CD14-positive monocyte (primary cell): ENCODE data around the gene UNKL. TPM values are rescaled to one million over a fixed set of nuclear protein-coding genes. Genes with fewer than 3 reads are reported as not detected.
A peak's percentile ranks its signal among the peaks of the same experiment; 100 is the strongest.

Source experiments
- DNase-seq, 3 donors: peaks; one replicate each; pipeline ENCODE4 v3.0.0-alpha.2; 2011 to 2022
- H2AFZ ChIP-seq: 2 replicates; pipeline ENCODE4 v1.6.0; 2012; ENCODE audit warnings: mild to moderate bottlenecking, low read depth, low read length, inconsistent platforms; ENCODE audit not compliant: insufficient read depth, poor library complexity, severe bottlenecking
- H3K27ac ChIP-seq, 2 donors: 1 replicate in 1 of 2; 2 replicates in 1 of 2; pipeline ENCODE4 v1.5.1; 2012 to 2013; ENCODE audit warnings: low read length in 2 of 2, control low read depth in 1 of 2, inconsistent platforms in 1 of 2, low read depth in 1 of 2, mild to moderate bottlenecking in 1 of 2
- H3K27me3 ChIP-seq, 2 donors: one replicate each; pipeline versions ENCODE4 v1.6.0 to v1.6.1; 2011 to 2013; ENCODE audit warnings: low read length in 2 of 2; ENCODE audit not compliant: control insufficient read depth in 2 of 2, insufficient read depth in 2 of 2
- H3K36me3 ChIP-seq, 2 donors: replicated peaks in 1 of 2; 1 replicate in 1 of 2; 2 replicates in 1 of 2; pipeline versions ENCODE4 v1.5.1 to v1.6.1; 2012 to 2013; ENCODE audit warnings: low read length in 2 of 2, control low read depth in 1 of 2, inconsistent platforms in 1 of 2, mild to moderate bottlenecking in 1 of 2; ENCODE audit not compliant: insufficient read depth in 2 of 2, control insufficient read depth in 1 of 2
- H3K4me1 ChIP-seq, 2 donors: 1 replicate in 1 of 2; 2 replicates in 1 of 2; pipeline versions ENCODE4 v1.5.1 to v1.6.1; 2012 to 2013; ENCODE audit warnings: low read length in 2 of 2, control low read depth in 1 of 2, inconsistent platforms in 1 of 2, mild to moderate bottlenecking in 1 of 2, moderate library complexity in 1 of 2; ENCODE audit not compliant: insufficient read depth in 2 of 2, control insufficient read depth in 1 of 2
- H3K4me2 ChIP-seq: replicated peaks from 2 replicates; pipeline ENCODE3; 2012; ENCODE audit warnings: low read length, moderate library complexity, mild to moderate bottlenecking; ENCODE audit not compliant: poor library complexity, severe bottlenecking; ENCODE audit errors: extremely low read depth
- H3K4me3 ChIP-seq, 3 experiments: fragments of 200-600 bp in 1 of 3; sonication (generic) in 1 of 3; replicated peaks in 1 of 3; 1 replicate in 2 of 3; 2 replicates in 1 of 3; pipeline ENCODE4 v1.5.1; 2011 to 2013; ENCODE audit warnings: low read length in 3 of 3, mild to moderate bottlenecking in 3 of 3, control low read depth in 2 of 3, low read depth in 2 of 3, inconsistent platforms in 1 of 3, moderate library complexity in 1 of 3
- H3K79me2 ChIP-seq: 2 replicates; pipeline ENCODE4 v1.6.0; 2012; ENCODE audit warnings: mild to moderate bottlenecking, control low read depth, inconsistent platforms, low read length, moderate library complexity; ENCODE audit not compliant: insufficient read depth
- H3K9ac ChIP-seq: 2 replicates; pipeline ENCODE4 v1.6.0; 2017; ENCODE audit warnings: low read length, mild to moderate bottlenecking; ENCODE audit not compliant: insufficient read depth, poor library complexity, severe bottlenecking
- H3K9me3 ChIP-seq, 2 donors: replicated peaks in 1 of 2; 1 replicate in 1 of 2; 2 replicates in 1 of 2; pipeline versions ENCODE4 v1.5.1 to v1.6.1; 2012 to 2013; ENCODE audit warnings: low read length in 2 of 2, control low read depth in 1 of 2; ENCODE audit not compliant: control insufficient read depth in 1 of 2, insufficient read depth in 1 of 2
- H4K20me1 ChIP-seq: 2 replicates; pipeline ENCODE4 v1.6.0; 2012; ENCODE audit warnings: mild to moderate bottlenecking, low read length, control low read depth, moderate library complexity; ENCODE audit not compliant: insufficient read depth
- H3K27ac Mint-ChIP-seq, 7 donors: one replicate each; pipeline ENCODE4 v1.8.0; 2020; ENCODE audit warnings: mild to moderate bottlenecking in 7 of 7, mixed read lengths in 7 of 7, moderate library complexity in 6 of 7, inconsistent platforms in 2 of 7
- H3K27me3 Mint-ChIP-seq, 3 donors: one replicate each; pipeline ENCODE4 v1.8.0; 2021 to 2022; ENCODE audit warnings: low read depth in 3 of 3, mild to moderate bottlenecking in 3 of 3, mixed read lengths in 3 of 3, moderate library complexity in 3 of 3, inconsistent platforms in 1 of 3
- H3K36me3 Mint-ChIP-seq, 2 donors: one replicate each; pipeline ENCODE4 v1.8.0; 2020; ENCODE audit warnings: mixed read lengths in 2 of 2, inconsistent platforms in 1 of 2, mild to moderate bottlenecking in 1 of 2
- H3K4me1 Mint-ChIP-seq: one replicate; pipeline ENCODE4 v1.8.0; 2020; ENCODE audit warnings: mild to moderate bottlenecking, mixed read lengths
- H3K4me3 Mint-ChIP-seq, 2 donors: one replicate each; pipeline ENCODE4 v1.8.0; 2020; ENCODE audit warnings: mild to moderate bottlenecking in 2 of 2, mixed read lengths in 2 of 2, moderate library complexity in 1 of 2
- H3K9me3 Mint-ChIP-seq, 7 donors: one replicate each; pipeline ENCODE4 v1.8.0; 2020 to 2022; ENCODE audit warnings: mixed read lengths in 7 of 7, mild to moderate bottlenecking in 6 of 7, moderate library complexity in 6 of 7, inconsistent platforms in 2 of 7
- WGBS: methylation state at CpG from one replicate; pipeline ENCODE4 v1.1.5; 2013; ENCODE audit warnings: missing lambda C conversion rate; ENCODE audit not compliant: insufficient coverage; 5-methylcytosine and 5-hydroxymethylcytosine counted together
- intact Hi-C, 2 donors: fragments of 100-400 bp; cut with micrococcal nuclease; formaldehyde crosslinking; loops; one replicate each; pipeline versions ENCODE4 v1.15.0 to v1.15.1; 2023
- polyA plus RNA-seq, 3 donors: library from polyadenylated mRNA; depleted of rRNA in 1 of 3; unstranded in 2 of 3; stranded (reverse) in 1 of 3; fragments of 300-500 nt in 2 of 3; fragments of >200 nt in 1 of 3; fragmentation: Illumina TruSeq in 2 of 3; gene quantifications; 1 replicate in 2 of 3; 2 replicates in 1 of 3; pipeline ENCODE4 v1.2.3, GENCODE V29; 2012 to 2021
- TF ChIP-seq, protein P1 (sequence below): fragments of 200-600 bp; IDR thresholded peaks from one replicate; pipeline ENCODE4 v1.8.0; 2022; ENCODE audit warnings: antibody characterized with exemption, mild to moderate bottlenecking

UNKL gene
- polyA plus RNA-seq, 3 donors: 1.2 to 19.9 (median 2.2) TPM

GRCh38 chr16:1366060-1366711, 48.3 kb downstream of the UNKL start:
- Mint-ChIP-seq H3K36me3 (peaks cover 44 to 85% of the 10 kb centered on the region in 2 donors), H3K9me3 (peaks cover 0 to 3% (median 0%) of the 10 kb centered on the region in 7 donors), H3K27me3 (peaks cover 0 to 1% (median 0%) of the 10 kb centered on the region in 3 donors), H3K4me3 (no peak overlapping the region), H3K27ac (peak overlapping the region in 2 of 7 donors; percentile 22 to 40), H3K4me1 (no peaks in the 10 kb centered on the region)
- Histone ChIP-seq H3K27me3 (no peaks in the 10 kb centered on the region), H3K4me1 (no peaks in the 10 kb centered on the region), H3K79me2 (peaks cover 16% of the 10 kb centered on the region), H3K27ac (no peak overlapping the region), H3K9ac (no peak overlapping the region), H3K36me3 (peaks cover 71 to 75% of the 10 kb centered on the region in 2 donors), H2AFZ (no peak overlapping the region), H3K9me3 (no peaks in the 10 kb centered on the region), H3K4me2 (no peak overlapping the region), H3K4me3 (no peak overlapping the region), H4K20me1 (peaks cover 73% of the 10 kb centered on the region)
- TF ChIP-seq, protein P1, sequence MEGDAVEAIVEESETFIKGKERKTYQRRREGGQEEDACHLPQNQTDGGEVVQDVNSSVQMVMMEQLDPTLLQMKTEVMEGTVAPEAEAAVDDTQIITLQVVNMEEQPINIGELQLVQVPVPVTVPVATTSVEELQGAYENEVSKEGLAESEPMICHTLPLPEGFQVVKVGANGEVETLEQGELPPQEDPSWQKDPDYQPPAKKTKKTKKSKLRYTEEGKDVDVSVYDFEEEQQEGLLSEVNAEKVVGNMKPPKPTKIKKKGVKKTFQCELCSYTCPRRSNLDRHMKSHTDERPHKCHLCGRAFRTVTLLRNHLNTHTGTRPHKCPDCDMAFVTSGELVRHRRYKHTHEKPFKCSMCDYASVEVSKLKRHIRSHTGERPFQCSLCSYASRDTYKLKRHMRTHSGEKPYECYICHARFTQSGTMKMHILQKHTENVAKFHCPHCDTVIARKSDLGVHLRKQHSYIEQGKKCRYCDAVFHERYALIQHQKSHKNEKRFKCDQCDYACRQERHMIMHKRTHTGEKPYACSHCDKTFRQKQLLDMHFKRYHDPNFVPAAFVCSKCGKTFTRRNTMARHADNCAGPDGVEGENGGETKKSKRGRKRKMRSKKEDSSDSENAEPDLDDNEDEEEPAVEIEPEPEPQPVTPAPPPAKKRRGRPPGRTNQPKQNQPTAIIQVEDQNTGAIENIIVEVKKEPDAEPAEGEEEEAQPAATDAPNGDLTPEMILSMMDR: no peak
- WGBS: 76% methylated on average over 29 of the region's 29 CpGs
- DNase-seq: no peak
- intact Hi-C loops: no loop called here

DNA sequence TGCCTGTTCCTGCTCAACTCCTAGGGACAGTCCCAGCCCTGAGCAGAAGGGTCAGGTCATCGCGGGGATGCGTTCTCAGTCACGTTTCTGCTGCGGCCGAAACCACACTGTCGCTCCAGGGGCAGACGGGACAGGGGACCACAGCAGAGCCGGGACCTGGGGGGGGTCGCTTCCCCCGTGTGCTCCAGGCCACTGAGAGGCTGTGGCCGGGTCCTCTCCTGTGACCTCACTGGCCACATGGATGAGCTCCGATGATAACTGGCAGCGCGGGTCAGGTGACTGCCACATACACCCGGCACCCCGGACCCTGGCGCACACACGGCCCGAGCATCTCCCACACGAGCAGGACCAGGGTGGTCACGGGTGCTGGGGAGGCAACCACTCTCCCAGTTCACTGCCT, 50.0 kb downstream of the UNKL start:
- H3K27me3 ChIP-seq: no peaks in the 10 kb centered on the region
- H3K79me2 ChIP-seq: peaks cover 33% of the 10 kb centered on the region
- no peak overlapping the region for H3K4me3 Mint-ChIP-seq
- WGBS: 86% methylated on average over 16 of the region's 22 CpGs
- peaks cover 0 to 1% (median 0%) of the 10 kb centered on the region in 3 donors for H3K27me3 Mint-ChIP-seq
- H3K4me3 ChIP-seq: no peak overlapping the region
- no peaks in the 10 kb centered on the region for H3K4me1 Mint-ChIP-seq
- peaks cover 70 to 84% of the 10 kb centered on the region in 2 donors for H3K36me3 ChIP-seq
- intact Hi-C loops: no loop called here
- H3K27ac Mint-ChIP-seq: no peak overlapping the region
- H3K36me3 Mint-ChIP-seq: peaks cover 48 to 85% of the 10 kb centered on the region in 2 donors
- H3K9me3 ChIP-seq: no peaks in the 10 kb centered on the region
- no peaks in the 10 kb centered on the region for H3K4me1 ChIP-seq
- DNase-seq: no peak
- no peak overlapping the region for H2AFZ ChIP-seq
- peaks cover 79% of the 10 kb centered on the region for H4K20me1 ChIP-seq
- H3K27ac ChIP-seq: no peak overlapping the region
- no peak overlapping the region for H3K4me2 ChIP-seq
- H3K9me3 Mint-ChIP-seq: no peaks in the 10 kb centered on the region
- TF ChIP-seq, protein P1: no peak
- no peak overlapping the region for H3K9ac ChIP-seq
